ENCODE results near the gene PARVB.

DNA sequence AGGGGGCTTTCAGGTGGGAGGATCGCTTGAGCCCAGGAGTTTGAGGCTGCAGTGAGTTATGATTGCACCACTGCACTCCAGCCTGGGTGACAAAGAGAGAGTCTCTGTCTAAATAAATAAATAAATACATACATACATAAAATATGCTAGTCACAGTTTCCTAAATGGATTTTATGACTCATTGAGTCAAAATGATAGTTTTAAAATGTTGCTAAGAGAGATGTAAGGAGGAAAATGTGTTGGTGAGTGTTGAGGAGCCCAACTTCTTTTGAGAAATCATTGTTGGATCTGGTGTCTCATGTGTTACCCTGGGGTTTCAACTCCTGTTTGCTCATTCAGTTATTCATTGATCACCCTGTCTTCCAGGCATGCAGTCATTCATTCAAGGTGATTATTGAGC lies 21.0 kb downstream of the PARVB start:
- no peak for TF ChIP-seq CTCF (IDR thresholded peaks at IDR 0.05)
- TF ChIP-seq POLR2A (IDR thresholded peaks at IDR 0.05) = no peak

Data from esophagus squamous epithelium (tissue), 4 donors.